ENCODE results near the gene FFAR3. TPM values are rescaled to one million over a fixed set of nuclear protein-coding genes. Genes with fewer than 3 reads are reported as not detected.

Gene FFAR3
- total RNA-seq, 1 experiment from 2014 or later = 0.15 TPM

DNA sequence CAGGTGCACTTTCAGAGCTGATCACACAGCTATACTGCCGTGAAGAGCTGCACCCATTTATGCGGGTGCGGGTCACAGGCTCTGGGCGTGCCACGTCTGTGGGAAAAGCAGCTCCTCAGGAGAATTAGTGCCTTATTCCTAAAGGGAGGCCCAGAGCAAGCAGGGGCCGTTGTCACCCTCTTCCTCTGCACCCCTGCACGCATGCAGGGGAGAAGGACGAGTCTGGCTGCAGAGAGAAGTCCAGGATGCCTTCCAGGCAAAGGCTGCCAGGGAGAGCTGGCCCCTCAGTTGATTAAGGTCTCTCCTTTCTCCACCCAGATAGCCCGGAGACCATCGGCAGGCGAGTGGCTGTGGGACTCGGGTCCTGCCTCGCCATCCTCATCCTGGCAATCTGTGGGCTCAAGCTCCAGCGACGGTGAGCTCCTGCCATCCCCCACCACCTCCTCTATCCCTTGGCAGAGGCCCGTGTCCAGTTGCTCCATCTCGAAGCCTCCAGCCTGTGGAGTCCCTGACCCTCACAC is 13.7 kb upstream of the FFAR3 start:
- Histone ChIP-seq H3K9me3 (ENCODE audit: low read depth, low read length, poor library complexity, severe bottlenecking) (no peaks in the 10 kb centered on the region), H3K27me3 (replicated peaks; ENCODE audit: insufficient read depth, low read depth, low read length, poor library complexity) (peaks cover 5% of the 10 kb centered on the region), H3K27ac (ENCODE audit: low read depth, low read length, poor library complexity, severe bottlenecking) (no peak overlapping the region), H3K4me3 (ENCODE audit: low read depth, low read length, poor library complexity, severe bottlenecking) (no peak overlapping the region), H3K36me3 (ENCODE audit: insufficient read depth, low read length, poor library complexity, severe bottlenecking) (no peaks in the 10 kb centered on the region), H3K4me1 (ENCODE audit: insufficient read depth, low read length, poor library complexity, severe bottlenecking) (no peaks in the 10 kb centered on the region)
- no peak for DNase-seq (ENCODE audit: low spot score)
- CTCF ChIA-PET = no interaction called here
- TF ChIP-seq EZH2 (IDR thresholded peaks at IDR 0.05; ENCODE audit: borderline replicate concordance, low read depth, low read length, poor library complexity, severe bottlenecking) = no peak
- TF ChIP-seq, protein P1, sequence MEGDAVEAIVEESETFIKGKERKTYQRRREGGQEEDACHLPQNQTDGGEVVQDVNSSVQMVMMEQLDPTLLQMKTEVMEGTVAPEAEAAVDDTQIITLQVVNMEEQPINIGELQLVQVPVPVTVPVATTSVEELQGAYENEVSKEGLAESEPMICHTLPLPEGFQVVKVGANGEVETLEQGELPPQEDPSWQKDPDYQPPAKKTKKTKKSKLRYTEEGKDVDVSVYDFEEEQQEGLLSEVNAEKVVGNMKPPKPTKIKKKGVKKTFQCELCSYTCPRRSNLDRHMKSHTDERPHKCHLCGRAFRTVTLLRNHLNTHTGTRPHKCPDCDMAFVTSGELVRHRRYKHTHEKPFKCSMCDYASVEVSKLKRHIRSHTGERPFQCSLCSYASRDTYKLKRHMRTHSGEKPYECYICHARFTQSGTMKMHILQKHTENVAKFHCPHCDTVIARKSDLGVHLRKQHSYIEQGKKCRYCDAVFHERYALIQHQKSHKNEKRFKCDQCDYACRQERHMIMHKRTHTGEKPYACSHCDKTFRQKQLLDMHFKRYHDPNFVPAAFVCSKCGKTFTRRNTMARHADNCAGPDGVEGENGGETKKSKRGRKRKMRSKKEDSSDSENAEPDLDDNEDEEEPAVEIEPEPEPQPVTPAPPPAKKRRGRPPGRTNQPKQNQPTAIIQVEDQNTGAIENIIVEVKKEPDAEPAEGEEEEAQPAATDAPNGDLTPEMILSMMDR (conservative IDR thresholded peaks at IDR 0.05; ENCODE audit: low read depth, low read length) = no peak
- POLR2A ChIA-PET (ENCODE audit: low non-redundant PET) = no interaction called here
- intact Hi-C loops (cut with micrococcal nuclease; ENCODE audit: unreplicated experiment) = no loop called here
- no TSS peak for BruUV-seq (replicated peaks)

DNA sequence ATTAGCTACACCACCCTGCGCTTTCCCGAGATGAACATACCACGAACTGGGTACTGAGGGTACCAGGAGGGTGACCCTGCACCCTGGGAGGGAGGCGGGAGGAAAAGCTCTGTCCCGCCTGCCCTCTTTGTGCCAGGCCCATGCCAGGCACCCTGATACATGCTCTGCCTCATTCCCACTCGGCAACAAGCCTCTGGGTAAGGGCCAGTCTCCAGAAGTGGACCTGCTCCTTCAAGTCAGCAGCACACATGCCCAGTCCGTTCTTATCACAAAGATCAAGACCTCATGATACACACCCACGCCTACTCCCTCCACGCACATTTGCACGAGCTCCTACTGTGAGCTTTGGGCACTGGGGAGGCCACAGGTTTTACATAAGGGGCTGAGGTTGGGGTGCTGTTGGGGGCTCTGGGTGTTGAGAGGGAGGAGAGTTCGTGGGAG is 12.6 kb upstream of the FFAR3 start:
- POLR2A ChIA-PET (ENCODE audit: low non-redundant PET) = no interaction called here
- no peak for DNase-seq (ENCODE audit: low spot score)
- Histone ChIP-seq H3K9me3 (ENCODE audit: low read depth, low read length, poor library complexity, severe bottlenecking) (no peaks in the 10 kb centered on the region), H3K27me3 (replicated peaks; ENCODE audit: insufficient read depth, low read depth, low read length, poor library complexity) (peaks cover 5% of the 10 kb centered on the region), H3K4me1 (ENCODE audit: insufficient read depth, low read length, poor library complexity, severe bottlenecking) (no peaks in the 10 kb centered on the region), H3K27ac (ENCODE audit: low read depth, low read length, poor library complexity, severe bottlenecking) (no peak overlapping the region), H3K36me3 (ENCODE audit: insufficient read depth, low read length, poor library complexity, severe bottlenecking) (no peaks in the 10 kb centered on the region), H3K4me3 (ENCODE audit: low read depth, low read length, poor library complexity, severe bottlenecking) (no peak overlapping the region)
- CTCF ChIA-PET = no interaction called here
- TF ChIP-seq, protein P1 (conservative IDR thresholded peaks at IDR 0.05; ENCODE audit: low read depth, low read length) = no peak
- TF ChIP-seq EZH2 (IDR thresholded peaks at IDR 0.05; ENCODE audit: borderline replicate concordance, low read depth, low read length, poor library complexity, severe bottlenecking) = no peak
- intact Hi-C loops (cut with micrococcal nuclease; ENCODE audit: unreplicated experiment) = no loop called here
- no TSS peak for BruUV-seq (replicated peaks)

DNA sequence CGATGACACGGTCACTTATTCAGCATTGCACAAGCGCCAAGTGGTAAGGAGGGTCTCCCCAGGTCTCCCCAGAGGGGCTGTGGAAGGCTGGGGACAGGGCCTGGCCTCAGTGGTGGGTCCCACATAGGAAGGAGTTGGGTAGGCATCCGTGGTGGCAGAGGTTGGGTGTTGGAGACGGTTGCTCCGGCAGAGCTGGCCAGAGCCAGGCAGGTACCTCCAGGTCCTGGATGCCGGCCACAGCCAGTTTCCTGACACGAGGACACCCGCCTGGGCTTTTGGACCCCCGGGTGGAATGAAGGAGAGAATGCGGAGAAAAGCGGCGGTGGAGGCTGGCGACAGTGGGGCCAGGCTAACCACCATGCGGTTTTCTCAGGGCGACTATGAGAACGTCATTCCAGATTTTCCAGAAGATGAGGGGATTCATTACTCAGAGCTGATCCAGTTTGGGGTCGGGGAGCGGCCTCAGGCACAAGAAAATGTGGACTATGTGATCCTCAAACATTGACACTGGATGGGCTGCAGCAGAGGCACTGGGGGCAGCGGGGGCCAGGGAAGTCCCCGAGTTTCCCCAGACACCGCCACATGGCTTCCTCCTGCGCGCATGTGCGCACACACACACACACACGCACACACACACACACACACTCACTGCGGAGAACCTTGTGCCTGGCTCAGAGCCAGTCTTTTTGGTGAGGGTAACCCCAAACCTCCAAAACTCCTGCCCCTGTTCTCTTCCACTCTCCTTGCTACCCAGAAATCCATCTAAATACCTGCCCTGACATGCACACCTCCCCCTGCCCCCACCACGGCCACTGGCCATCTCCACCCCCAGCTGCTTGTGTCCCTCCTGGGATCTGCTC is 11.8 kb upstream of the FFAR3 start:
- CTCF ChIA-PET = no interaction called here
- TF ChIP-seq, protein P1 (conservative IDR thresholded peaks at IDR 0.05; ENCODE audit: low read depth, low read length) = no peak
- no peak for TF ChIP-seq EZH2 (IDR thresholded peaks at IDR 0.05; ENCODE audit: borderline replicate concordance, low read depth, low read length, poor library complexity, severe bottlenecking)

More for the DNA sequence above, 11.8 kb upstream of the FFAR3 start:
- H3K4me3 ChIP-seq (ENCODE audit: low read depth, low read length, poor library complexity, severe bottlenecking) = no peak overlapping the region
- no TSS peak for BruUV-seq (replicated peaks)
- H3K4me1 ChIP-seq (ENCODE audit: insufficient read depth, low read length, poor library complexity, severe bottlenecking) = no peaks in the 10 kb centered on the region
- H3K27me3 ChIP-seq (replicated peaks; ENCODE audit: insufficient read depth, low read depth, low read length, poor library complexity) = peaks cover 5% of the 10 kb centered on the region
- no peak for DNase-seq (ENCODE audit: low spot score)
- no peak overlapping the region for H3K27ac ChIP-seq (ENCODE audit: low read depth, low read length, poor library complexity, severe bottlenecking)
- H3K36me3 ChIP-seq (ENCODE audit: insufficient read depth, low read length, poor library complexity, severe bottlenecking) = no peaks in the 10 kb centered on the region
- intact Hi-C loops (cut with micrococcal nuclease; ENCODE audit: unreplicated experiment) = no loop called here
- no peaks in the 10 kb centered on the region for H3K9me3 ChIP-seq (ENCODE audit: low read depth, low read length, poor library complexity, severe bottlenecking)
- POLR2A ChIA-PET (ENCODE audit: low non-redundant PET) = no interaction called here
